HL-60 (cell line): ENCODE measurements around the gene CIAO3. TPM values are rescaled to one million over a fixed set of nuclear protein-coding genes. Genes with fewer than 3 reads are reported as not detected.
A peak's percentile ranks its signal among the peaks of the same experiment; 100 is the strongest.

Experiments used
- DNase-seq, 2 experiments: peaks; one replicate each; pipeline ENCODE4 v3.0.0-alpha.2; 2010 to 2020; ENCODE audit warnings: low read depth in 1 of 2, low spot score in 1 of 2
- H3K27ac ChIP-seq: fragments of 250-450 bp; sonication (Bioruptor Pico); replicated peaks from 2 replicates; pipeline ENCODE4 v1.5.1; 2020; ENCODE audit warnings: mild to moderate bottlenecking, moderate library complexity
- H3K27me3 ChIP-seq: fragments of 250-450 bp; sonication (Bioruptor Pico); 2 replicates; pipeline ENCODE4 v1.5.1; 2021; ENCODE audit warnings: mild to moderate bottlenecking, moderate library complexity; ENCODE audit not compliant: insufficient read depth, poor library complexity, severe bottlenecking
- H3K4me3 ChIP-seq: replicated peaks from 2 replicates; pipeline ENCODE4 v1.5.1; 2011; ENCODE audit warnings: mild to moderate bottlenecking, control low read depth, low read length; ENCODE audit not compliant: insufficient read depth
- GABPA ChIP-seq: IDR thresholded peaks from 2 replicates; pipeline ENCODE4 v1.6.1; 2012; ENCODE audit warnings: low read depth
- POLR2AphosphoS5 ChIP-seq: IDR thresholded peaks from 2 replicates; pipeline ENCODE4 v1.6.1; 2012; ENCODE audit warnings: low read depth
- REST ChIP-seq: IDR thresholded peaks from 2 replicates; pipeline ENCODE4 v1.6.1; 2012; ENCODE audit warnings: low read depth; ENCODE audit not compliant: insufficient replicate concordance
- SPI1 ChIP-seq: IDR thresholded peaks from 2 replicates; pipeline ENCODE4 v1.6.1; 2012; ENCODE audit warnings: low read depth, mild to moderate bottlenecking, borderline replicate concordance
- microRNA-seq: library from miRNA; unstranded; fragments of <30 nt; microRNA quantifications from one replicate; pipeline ENCODE4, GENCODE V29; 2018

The CIAO3 gene

DNA sequence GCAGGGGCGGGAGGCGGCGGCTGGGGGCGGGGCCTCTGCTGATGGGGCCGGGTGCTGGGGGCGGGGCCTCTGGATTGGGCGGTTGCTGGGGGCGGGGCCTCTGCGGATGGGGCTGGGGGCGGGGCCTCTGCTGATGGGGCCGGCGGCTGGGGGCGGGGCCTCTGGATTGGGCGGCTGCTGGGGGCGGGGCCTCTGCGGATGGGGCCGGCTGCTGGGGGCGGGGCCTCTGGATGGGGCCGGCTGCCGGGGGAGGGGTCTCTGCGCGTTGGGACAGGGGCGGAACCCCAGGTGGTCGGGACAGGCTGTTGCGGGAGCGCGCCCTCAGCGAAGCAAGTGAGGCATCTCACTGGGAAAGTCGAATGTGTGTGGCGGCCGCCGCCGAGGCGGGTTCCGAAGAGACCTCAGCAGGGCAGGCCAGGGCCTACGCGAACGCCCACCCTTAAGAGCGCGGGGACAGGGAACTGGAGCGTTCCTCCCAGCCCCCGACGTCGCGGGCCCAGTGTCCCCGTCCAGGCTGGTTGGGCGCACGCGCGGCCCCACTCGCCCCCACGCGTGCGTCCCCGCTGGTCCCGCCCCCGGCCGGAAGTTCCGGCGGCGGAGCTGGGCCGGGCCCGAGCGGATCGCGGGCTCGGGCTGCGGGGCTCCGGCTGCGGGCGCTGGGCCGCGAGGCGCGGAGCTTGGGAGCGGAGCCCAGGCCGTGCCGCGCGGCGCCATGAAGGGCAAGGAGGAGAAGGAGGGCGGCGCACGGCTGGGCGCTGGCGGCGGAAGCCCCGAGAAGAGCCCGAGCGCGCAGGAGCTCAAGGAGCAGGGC is 60.8 kb downstream of the CIAO3 start, which contains the start of gene STUB1:
Gene STUB1, plus strand, starts transcription at position 597 of the 811 bp plus-strand sequence. Its CDS starts 116 bp downstream, at position 713.
- DNase-seq = peak; percentile 84 to 85
- Histone ChIP-seq H3K4me3 (peak within 1 kb of the TSS; percentile 62), H3K27ac (peak within 1 kb of the TSS; percentile 86), H3K27me3 (no peaks in the 10 kb centered on the region)
- TF ChIP-seq POLR2AphosphoS5 = peak; percentile 34
- TF ChIP-seq GABPA = peak; percentile 76
- TF ChIP-seq SPI1 = no peak
- TF ChIP-seq REST = no peak

Small RNA genes lying within 50 kb of the gene (microRNA-seq; reads per million reads assigned to microRNA genes)
- not detected for gene MIR662
